ENCODE measurements around the gene PIEZO1.

Gene PIEZO1

DNA sequence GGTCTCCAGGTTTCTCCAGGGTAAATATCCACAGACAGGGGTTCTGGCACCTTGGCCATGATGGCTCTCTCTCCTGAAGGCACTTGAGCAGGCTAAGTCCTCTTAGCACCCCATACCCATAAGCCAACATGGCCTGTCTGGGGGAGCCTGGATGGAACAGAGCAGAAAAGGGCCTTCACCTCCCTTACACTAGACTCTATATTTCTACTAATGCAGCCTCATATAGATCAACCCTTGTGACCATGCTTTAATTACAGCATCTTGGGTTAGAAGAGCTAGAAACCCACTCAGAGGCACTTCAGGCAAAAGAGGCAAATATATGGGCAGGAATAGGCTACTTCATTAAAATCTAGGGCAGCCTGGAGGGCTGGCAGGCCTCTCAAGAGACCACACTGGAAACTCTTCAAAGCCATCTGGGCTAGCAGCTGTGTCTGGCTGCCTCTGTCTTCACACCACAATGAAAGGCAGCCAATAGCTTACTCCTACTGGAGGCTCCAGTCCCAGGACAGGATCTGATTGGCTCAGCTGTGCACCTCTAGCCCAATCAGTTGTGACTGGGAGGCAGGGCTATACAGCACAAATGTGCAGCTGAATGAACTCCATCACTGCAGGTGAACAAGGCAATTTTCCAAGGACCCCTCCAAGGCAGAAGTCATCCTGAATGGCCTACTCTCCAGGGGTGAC lies 13.9 kb upstream of the PIEZO1 start:
- H3K4me3 ChIP-seq (ENCODE audit: low read depth, low read length) = peak overlapping the region; percentile 7
- peak; percentile 78 for DNase-seq (ENCODE audit: low read depth)
- TF ChIP-seq POLR2A (IDR thresholded peaks at IDR 0.05; ENCODE audit: extremely low read depth, insufficient read length) (no peak), MYC (IDR thresholded peaks at IDR 0.05; ENCODE audit: low read depth, low read length) (no peak)
- TF ChIP-seq, protein P1, sequence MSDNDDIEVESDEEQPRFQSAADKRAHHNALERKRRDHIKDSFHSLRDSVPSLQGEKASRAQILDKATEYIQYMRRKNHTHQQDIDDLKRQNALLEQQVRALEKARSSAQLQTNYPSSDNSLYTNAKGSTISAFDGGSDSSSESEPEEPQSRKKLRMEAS (IDR thresholded peaks at IDR 0.05; ENCODE audit: low read depth, low read length) = no peak
- TF ChIP-seq, protein P2, sequence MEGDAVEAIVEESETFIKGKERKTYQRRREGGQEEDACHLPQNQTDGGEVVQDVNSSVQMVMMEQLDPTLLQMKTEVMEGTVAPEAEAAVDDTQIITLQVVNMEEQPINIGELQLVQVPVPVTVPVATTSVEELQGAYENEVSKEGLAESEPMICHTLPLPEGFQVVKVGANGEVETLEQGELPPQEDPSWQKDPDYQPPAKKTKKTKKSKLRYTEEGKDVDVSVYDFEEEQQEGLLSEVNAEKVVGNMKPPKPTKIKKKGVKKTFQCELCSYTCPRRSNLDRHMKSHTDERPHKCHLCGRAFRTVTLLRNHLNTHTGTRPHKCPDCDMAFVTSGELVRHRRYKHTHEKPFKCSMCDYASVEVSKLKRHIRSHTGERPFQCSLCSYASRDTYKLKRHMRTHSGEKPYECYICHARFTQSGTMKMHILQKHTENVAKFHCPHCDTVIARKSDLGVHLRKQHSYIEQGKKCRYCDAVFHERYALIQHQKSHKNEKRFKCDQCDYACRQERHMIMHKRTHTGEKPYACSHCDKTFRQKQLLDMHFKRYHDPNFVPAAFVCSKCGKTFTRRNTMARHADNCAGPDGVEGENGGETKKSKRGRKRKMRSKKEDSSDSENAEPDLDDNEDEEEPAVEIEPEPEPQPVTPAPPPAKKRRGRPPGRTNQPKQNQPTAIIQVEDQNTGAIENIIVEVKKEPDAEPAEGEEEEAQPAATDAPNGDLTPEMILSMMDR (IDR thresholded peaks at IDR 0.05; ENCODE audit: low read depth, low read length) = no peak

DNA sequence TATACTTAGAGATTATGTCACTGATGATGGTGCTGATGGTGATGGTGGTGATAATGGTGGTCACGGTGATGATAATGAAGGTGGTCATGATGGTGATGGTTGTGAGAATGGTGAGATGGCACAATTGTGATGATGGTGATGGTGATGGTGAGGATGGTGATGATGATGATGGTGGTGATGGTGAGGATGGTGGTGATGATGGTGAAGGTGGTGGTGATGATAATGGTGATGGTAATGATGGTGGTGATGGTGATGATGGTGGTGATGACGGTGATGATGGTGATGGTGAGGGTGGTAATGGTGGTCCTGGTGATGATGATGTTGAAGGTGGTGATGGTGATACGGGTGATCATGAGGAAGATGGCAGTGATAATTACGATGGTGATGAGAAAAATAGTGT lies 13.1 kb upstream of the PIEZO1 start:
- DNase-seq (ENCODE audit: low read depth) = no peak
- H3K4me3 ChIP-seq (ENCODE audit: low read depth, low read length) = no peak overlapping the region
- no peak for TF ChIP-seq MYC (IDR thresholded peaks at IDR 0.05; ENCODE audit: low read depth, low read length)
- TF ChIP-seq, protein P1 (IDR thresholded peaks at IDR 0.05; ENCODE audit: low read depth, low read length) = no peak
- no peak for TF ChIP-seq POLR2A (IDR thresholded peaks at IDR 0.05; ENCODE audit: extremely low read depth, insufficient read length)
- TF ChIP-seq, protein P2 (IDR thresholded peaks at IDR 0.05; ENCODE audit: low read depth, low read length) = no peak

DNA sequence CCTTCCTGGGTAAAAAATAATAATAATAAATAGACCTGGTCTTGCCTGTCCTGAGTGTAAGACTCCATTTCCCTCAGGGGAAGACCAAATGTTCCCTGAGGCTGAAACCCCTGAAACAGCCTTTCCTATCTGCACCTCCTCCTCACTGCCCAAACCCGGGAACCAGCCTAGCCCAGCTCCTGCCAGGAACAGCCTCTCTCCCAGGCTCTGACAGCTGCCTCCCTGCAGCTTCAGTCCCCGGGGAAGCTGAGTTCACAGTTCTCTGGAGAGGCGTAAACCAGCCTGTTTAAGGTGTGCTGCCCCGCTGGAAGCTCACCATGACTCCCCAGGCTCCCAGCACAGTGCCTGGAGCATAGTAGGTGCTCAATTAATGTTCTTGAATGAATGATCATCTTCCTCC lies 11.3 kb upstream of the PIEZO1 start:
- H3K4me3 ChIP-seq (ENCODE audit: low read depth, low read length) = no peak overlapping the region
- TF ChIP-seq, protein P2 (IDR thresholded peaks at IDR 0.05; ENCODE audit: low read depth, low read length) = no peak
- DNase-seq (ENCODE audit: low read depth) = no peak

DNA sequence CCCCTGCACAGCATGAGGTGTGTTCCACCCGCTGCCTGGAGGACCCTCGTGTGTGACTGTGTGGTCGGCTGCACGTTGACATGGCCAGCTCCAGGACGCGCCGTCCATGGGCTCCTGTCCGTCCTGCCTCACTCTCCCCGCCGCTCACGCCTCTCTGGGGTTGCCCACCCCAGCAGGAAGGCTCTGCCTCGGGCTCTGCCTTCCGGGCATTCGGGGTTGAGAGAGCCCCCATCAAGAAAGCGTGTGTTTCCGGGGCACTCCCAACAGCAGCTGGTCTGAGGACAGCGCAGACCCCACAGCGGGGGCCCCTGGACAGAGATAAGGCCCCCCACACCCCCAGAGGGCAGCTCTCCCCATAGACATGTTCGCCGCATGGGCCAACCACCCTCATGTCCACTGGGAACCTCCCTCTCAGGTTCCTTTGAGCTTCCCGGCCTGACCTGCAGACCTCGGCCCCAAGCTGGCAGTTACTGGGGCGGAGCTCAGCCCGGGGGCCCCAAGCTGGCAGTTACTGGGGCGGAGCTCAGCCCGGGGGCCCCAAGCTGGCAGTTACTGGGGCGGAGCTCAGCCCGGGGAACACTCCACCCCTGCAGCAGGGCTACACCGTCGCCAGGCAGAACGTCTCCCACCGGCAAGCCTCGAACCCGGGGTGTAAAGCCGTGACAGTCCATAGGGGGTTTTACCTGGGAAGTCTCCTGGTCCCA lies 8.4 kb upstream of the PIEZO1 start:
- H3K4me3 ChIP-seq (ENCODE audit: low read depth, low read length) = peak overlapping the region; percentile 63
- TF ChIP-seq MYC (IDR thresholded peaks at IDR 0.05; ENCODE audit: low read depth, low read length) (peak; percentile 80), POLR2A (IDR thresholded peaks at IDR 0.05; ENCODE audit: extremely low read depth, insufficient read length) (peak; percentile 65)
- TF ChIP-seq, protein P2 (IDR thresholded peaks at IDR 0.05; ENCODE audit: low read depth, low read length) = no peak
- TF ChIP-seq, protein P1 (IDR thresholded peaks at IDR 0.05; ENCODE audit: low read depth, low read length) = peak; percentile 63
- DNase-seq (ENCODE audit: low read depth) = peak; percentile 93

DNA sequence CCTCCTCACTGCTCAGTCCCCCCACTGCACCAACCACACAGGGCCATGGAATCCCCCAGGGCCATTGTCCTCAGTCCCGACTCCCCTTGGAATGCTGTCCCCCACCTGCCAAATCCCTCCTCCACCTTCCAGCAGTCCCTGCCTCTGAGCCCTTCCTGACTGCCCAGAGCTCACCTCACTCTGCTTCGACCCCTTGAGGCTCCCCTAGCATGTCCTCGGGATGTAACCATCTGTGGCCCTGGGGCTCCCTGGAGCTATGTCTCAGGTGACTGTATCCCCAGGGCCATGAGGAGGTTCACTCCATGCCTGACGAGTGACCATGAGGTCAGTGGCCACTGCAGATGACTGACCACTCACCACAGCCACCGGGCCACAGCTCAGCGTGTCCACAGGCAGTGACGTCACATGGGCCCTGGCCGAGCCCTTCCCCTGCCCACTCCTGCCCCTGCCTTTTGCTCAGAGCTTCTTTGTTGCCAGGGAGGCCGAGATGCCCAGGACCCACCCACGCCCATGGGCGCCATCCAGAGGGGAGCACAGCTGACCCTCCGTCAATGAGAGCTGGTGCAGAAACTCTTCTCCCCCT lies 7.7 kb upstream of the PIEZO1 start:
- DNase-seq (ENCODE audit: low read depth) = peak; percentile 45
- TF ChIP-seq POLR2A (IDR thresholded peaks at IDR 0.05; ENCODE audit: extremely low read depth, insufficient read length) (no peak), MYC (IDR thresholded peaks at IDR 0.05; ENCODE audit: low read depth, low read length) (no peak; the same call in 1 of the 2 replicates)
- TF ChIP-seq, protein P2 (IDR thresholded peaks at IDR 0.05; ENCODE audit: low read depth, low read length) = no peak
- TF ChIP-seq, protein P1 (IDR thresholded peaks at IDR 0.05; ENCODE audit: low read depth, low read length) = no peak
- peak overlapping the region; percentile 83 for H3K4me3 ChIP-seq (ENCODE audit: low read depth, low read length)
